Stomach (tissue), 9 donors: Measurements from ENCODE around the gene ACSS2. TPM values are rescaled to one million over a fixed set of nuclear protein-coding genes. Genes with fewer than 3 reads are reported as not detected.

Experiments used
- DNase-seq, 2 donors: peaks; one replicate each; pipeline versions ENCODE4 v3.0.0 to v3.0.0-alpha.2; 2013 to 2019
- H3K27ac ChIP-seq, 5 donors: fragments of 200-600 bp in 4 of 5; sonication (generic) in 4 of 5; one replicate each; pipeline ENCODE4 v1.5.1; 2013 to 2019; ENCODE audit warnings: mild to moderate bottlenecking in 1 of 5, moderate library complexity in 1 of 5
- H3K27me3 ChIP-seq, 3 donors: fragments of 200-600 bp; sonication (generic); one replicate each; pipeline ENCODE4 v1.5.1; 2017 to 2019; ENCODE audit warnings: mixed run types in 1 of 3
- H3K36me3 ChIP-seq, 4 donors: fragments of 200-600 bp; sonication (generic); 1 replicate in 3 of 4; 2 replicates in 1 of 4; pipeline ENCODE4 v1.5.1; 2016 to 2019
- H3K4me1 ChIP-seq, 4 donors: fragments of 200-600 bp; sonication (generic); one replicate each; pipeline ENCODE4 v1.5.1; 2016 to 2019
- H3K4me3 ChIP-seq, 4 donors: fragments of 200-600 bp; sonication (generic) in 3 of 4; one replicate each; pipeline ENCODE4 v1.5.1; 2016 to 2019; ENCODE audit warnings: mild to moderate bottlenecking in 1 of 4
- H3K9me3 ChIP-seq, 4 donors: fragments of 200-600 bp; sonication (generic); one replicate each; pipeline ENCODE4 v1.5.1; 2016 to 2019
- EP300 ChIP-seq: sonication (generic); formaldehyde crosslinking; IDR thresholded peaks from one replicate; pipeline ENCODE4 v1.6.1; 2017; ENCODE audit warnings: antibody characterized with exemption
- POLR2A ChIP-seq, 4 donors: fragments of 450-650 bp; IDR thresholded peaks; one replicate each; pipeline ENCODE4 v1.6.1; 2016; ENCODE audit warnings: antibody characterized with exemption in 4 of 4, control low read depth in 2 of 4, mild to moderate bottlenecking in 1 of 4, moderate library complexity in 1 of 4
- POLR2AphosphoS5 ChIP-seq, 3 donors: sonication (generic); formaldehyde crosslinking; IDR thresholded peaks; one replicate each; pipeline ENCODE4 v1.6.1; 2016; ENCODE audit warnings: antibody characterized with exemption in 3 of 3
- WGBS, 5 donors: extraction: QIAGEN DNeasy Blood & Tissue Kit in 3 of 5; methylation state at CpG; one replicate each; pipeline versions ENCODE4 v1.1.5 to v1.1.7; 2013 to 2018; 5-methylcytosine and 5-hydroxymethylcytosine counted together
- intact Hi-C: fragments of 100-400 bp; cut with DNase I; formaldehyde crosslinking; loops from one replicate; pipeline ENCODE4 v1.15.1; 2023; ENCODE audit warnings: low total_unique reads
- polyA plus RNA-seq, 3 donors: library from polyadenylated mRNA; stranded (reverse); fragments of 200-250 nt; gene quantifications; one replicate each; pipeline ENCODE4 v1.2.3, GENCODE V29; 2013
- total RNA-seq, 5 donors: library from RNA; depleted of rRNA; stranded (reverse); fragments of >200 nt; gene quantifications; one replicate each; pipeline versions ENCODE4 v1.1.0 to v1.2.3, GENCODE V29; 2014 to 2016
- TF ChIP-seq, protein P1 (sequence below), 7 experiments: fragments of 450-650 bp in 4 of 7; fragments of 200-600 bp in 3 of 7; sonication (generic) in 3 of 7; IDR thresholded peaks; one replicate each; pipeline ENCODE4 v1.5.1; 2016 to 2019; ENCODE audit warnings: antibody characterized with exemption in 7 of 7, control low read depth in 2 of 7, mild to moderate bottlenecking in 1 of 7
- donor health status: healthy with polysubstance abuse.
- donor health status: Bipolar disorder and iron deficiency.
- donor health status: healthy.

The ACSS2 gene
- total and polyA plus RNA-seq, 8 donors = 59.0 to 1,709 (median 139) TPM

DNA sequence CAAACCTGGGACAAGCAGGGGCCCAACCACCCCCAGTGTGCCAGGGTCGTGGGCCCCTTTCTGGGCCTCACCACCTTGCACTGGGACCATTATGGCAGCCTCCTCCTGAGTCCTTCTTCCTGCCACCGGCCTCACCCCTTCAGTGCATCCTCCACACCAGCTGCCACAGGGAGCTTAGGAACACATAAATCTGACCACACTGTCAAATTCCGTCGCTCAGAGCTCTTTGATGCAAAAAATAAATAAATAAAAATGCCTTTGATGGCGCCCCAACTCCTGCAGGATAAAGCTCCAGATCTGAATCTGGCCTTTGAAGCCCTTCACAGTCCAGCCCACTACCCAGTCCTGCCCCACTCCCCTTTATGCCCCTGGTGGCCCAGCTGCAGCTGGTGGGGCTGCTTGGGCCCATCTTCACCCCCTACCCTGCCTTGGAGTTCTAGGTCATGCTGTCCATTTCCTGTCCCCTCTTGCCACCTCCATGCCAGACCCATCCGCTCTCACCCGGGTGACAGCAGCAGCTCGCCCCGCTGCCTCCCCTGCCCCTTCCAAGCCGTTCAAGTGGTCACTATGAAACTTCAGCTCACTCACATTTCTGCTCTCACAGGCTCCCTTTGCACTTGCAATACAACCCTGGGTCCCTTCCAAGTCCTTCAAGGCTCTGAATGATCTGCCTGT, 95.3 kb downstream of the ACSS2 start:
- 84 to 89% (median 85%) methylated on average over 10 of the region's 10 CpGs for WGBS, 5 donors
- DNase-seq = no peak
- TF ChIP-seq, protein P1, sequence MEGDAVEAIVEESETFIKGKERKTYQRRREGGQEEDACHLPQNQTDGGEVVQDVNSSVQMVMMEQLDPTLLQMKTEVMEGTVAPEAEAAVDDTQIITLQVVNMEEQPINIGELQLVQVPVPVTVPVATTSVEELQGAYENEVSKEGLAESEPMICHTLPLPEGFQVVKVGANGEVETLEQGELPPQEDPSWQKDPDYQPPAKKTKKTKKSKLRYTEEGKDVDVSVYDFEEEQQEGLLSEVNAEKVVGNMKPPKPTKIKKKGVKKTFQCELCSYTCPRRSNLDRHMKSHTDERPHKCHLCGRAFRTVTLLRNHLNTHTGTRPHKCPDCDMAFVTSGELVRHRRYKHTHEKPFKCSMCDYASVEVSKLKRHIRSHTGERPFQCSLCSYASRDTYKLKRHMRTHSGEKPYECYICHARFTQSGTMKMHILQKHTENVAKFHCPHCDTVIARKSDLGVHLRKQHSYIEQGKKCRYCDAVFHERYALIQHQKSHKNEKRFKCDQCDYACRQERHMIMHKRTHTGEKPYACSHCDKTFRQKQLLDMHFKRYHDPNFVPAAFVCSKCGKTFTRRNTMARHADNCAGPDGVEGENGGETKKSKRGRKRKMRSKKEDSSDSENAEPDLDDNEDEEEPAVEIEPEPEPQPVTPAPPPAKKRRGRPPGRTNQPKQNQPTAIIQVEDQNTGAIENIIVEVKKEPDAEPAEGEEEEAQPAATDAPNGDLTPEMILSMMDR (IDR thresholded peaks at IDR 0.05) = no peak
- no peak for TF ChIP-seq POLR2A (IDR thresholded peaks at IDR 0.05)
- TF ChIP-seq POLR2AphosphoS5 (IDR thresholded peaks at IDR 0.05) = no peak
- no peak for TF ChIP-seq EP300

DNA sequence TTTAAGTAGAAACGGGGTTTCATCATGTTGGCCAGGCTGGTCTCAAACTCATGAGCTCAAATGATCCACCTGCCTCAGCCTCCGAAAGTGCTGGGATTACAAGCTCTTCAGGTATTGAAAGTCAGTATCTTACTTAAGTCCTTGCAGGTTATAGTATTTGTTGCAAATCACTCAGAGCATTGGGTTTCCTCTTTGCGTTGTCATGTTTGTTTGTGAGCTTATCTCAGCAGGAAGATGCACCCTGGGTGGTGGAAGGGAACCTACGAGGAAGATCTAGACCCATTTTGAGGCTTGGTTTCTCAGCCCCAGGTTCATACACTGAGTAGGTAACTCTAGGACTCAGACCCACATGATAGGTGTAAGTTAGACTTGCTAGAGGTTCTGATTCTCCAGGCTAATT, 97.8 kb downstream of the ACSS2 start:
- no peaks in the 10 kb centered on the region for H3K9me3 ChIP-seq
- no peak for TF ChIP-seq POLR2AphosphoS5 (IDR thresholded peaks at IDR 0.05)
- TF ChIP-seq POLR2A (IDR thresholded peaks at IDR 0.05) = no peak
- TF ChIP-seq, protein P1 (IDR thresholded peaks at IDR 0.05) = no peak
- no peak for TF ChIP-seq EP300
- no peak overlapping the region for H3K27ac ChIP-seq
- peaks cover 0 to 11% (median 0%) of the 10 kb centered on the region in 3 donors for H3K27me3 ChIP-seq
- intact Hi-C loops = no loop called here
- no peak overlapping the region for H3K4me3 ChIP-seq
- 63 to 74% (median 69%) methylated on average over 4 of the region's 4 CpGs for WGBS, 5 donors
- H3K36me3 ChIP-seq = no peaks in the 10 kb centered on the region
- H3K4me1 ChIP-seq = no peaks in the 10 kb centered on the region
- DNase-seq = no peak

More for the DNA sequence above, 95.3 kb downstream of the ACSS2 start:
- no peak overlapping the region for H3K27ac ChIP-seq
- intact Hi-C loops = no loop called here
- H3K9me3 ChIP-seq = no peaks in the 10 kb centered on the region
- no peaks in the 10 kb centered on the region for H3K27me3 ChIP-seq
- no peaks in the 10 kb centered on the region for H3K4me1 ChIP-seq
- H3K4me3 ChIP-seq = no peak overlapping the region
- no peaks in the 10 kb centered on the region for H3K36me3 ChIP-seq

DNA sequence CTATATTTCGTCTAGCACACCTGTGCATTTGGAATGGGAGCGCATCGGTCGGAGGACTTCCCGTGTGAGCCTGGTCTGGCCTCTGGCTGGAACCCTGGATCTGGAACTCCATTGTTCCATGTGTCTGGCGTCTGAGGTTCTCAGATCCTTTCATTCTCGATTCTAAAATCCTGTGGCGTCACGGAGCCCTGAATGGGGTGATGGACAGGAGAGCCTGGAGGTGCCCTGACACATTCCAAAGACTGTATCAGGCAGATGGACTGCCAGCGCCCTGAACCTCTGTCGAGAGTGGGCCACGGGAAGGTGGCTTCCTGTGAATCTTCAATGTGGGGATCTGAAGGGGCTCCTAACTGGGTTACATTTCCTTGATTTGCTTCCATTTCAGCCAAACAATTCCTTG, 99.9 kb downstream of the ACSS2 start:
- Histone ChIP-seq H3K27ac (no peak overlapping the region), H3K36me3 (no peaks in the 10 kb centered on the region), H3K27me3 (peaks cover 0 to 26% (median 0%) of the 10 kb centered on the region in 3 donors), H3K9me3 (no peaks in the 10 kb centered on the region), H3K4me3 (no peak overlapping the region), H3K4me1 (no peaks in the 10 kb centered on the region)
- DNase-seq = no peak
- TF ChIP-seq, protein P1 (IDR thresholded peaks at IDR 0.05) = no peak
- TF ChIP-seq POLR2A (IDR thresholded peaks at IDR 0.05) (no peak), POLR2AphosphoS5 (IDR thresholded peaks at IDR 0.05) (no peak), EP300 (no peak)
- intact Hi-C loops = no loop called here
- WGBS, 5 donors = 79 to 83% (median 82%) methylated on average over 12 of the region's 12 CpGs

Other genes with a start within 250 kb of the ACSS2 start
- gene PIGU, start 199.5 kb upstream of the ACSS2 start, total RNA-seq = 10 to 100 TPM in 2 of 5 donors, 1 to 10 TPM in 2, under 1 TPM in 1; 0.45 to 15.6 (median 9.7) TPM
- 10 to 100 TPM in 2 of 3 donors, 1 to 10 TPM in 1; 7.0 to 21.3 (median 10.9) TPM for gene PIGU, start 199.5 kb upstream of the ACSS2 start, polyA plus RNA-seq
- 10 to 100 TPM in 4 of 5 donors, 1 to 10 TPM in 1; 8.4 to 63.1 (median 28.0) TPM for gene TP53INP2, start 172.3 kb upstream of the ACSS2 start, total RNA-seq
- 10 to 100 TPM; 11.6 to 28.0 (median 25.0) TPM for gene TP53INP2, start 172.3 kb upstream of the ACSS2 start, polyA plus RNA-seq
- 10 to 100 TPM in 4 of 5 donors, 1 to 10 TPM in 1; 9.7 to 63.8 (median 29.2) TPM for gene NCOA6, start 51.0 kb upstream of the ACSS2 start, total RNA-seq
- 10 to 100 TPM; 13.6 to 21.0 (median 15.2) TPM for gene NCOA6, start 51.0 kb upstream of the ACSS2 start, polyA plus RNA-seq
- 10 to 100 TPM; 10.5 to 29.0 (median 19.2) TPM for gene GGT7, start 3.8 kb upstream of the ACSS2 start, total RNA-seq
- gene GGT7, start 3.8 kb upstream of the ACSS2 start, polyA plus RNA-seq = 10 to 100 TPM in 1 of 3 donors, 1 to 10 TPM in 2; 4.1 to 12.8 (median 8.4) TPM
- gene GSS, start 79.2 kb downstream of the ACSS2 start, total RNA-seq = 100 to 1,000 TPM in 1 of 5 donors, 10 to 100 TPM in 4; 18.1 to 199 (median 54.6) TPM
- gene GSS, start 79.2 kb downstream of the ACSS2 start, polyA plus RNA-seq = 10 to 100 TPM; 41.5 to 45.8 (median 41.6) TPM
- gene MYH7B, start 79.3 kb downstream of the ACSS2 start, total RNA-seq = 1 to 10 TPM in 1 of 5 donors, under 1 TPM in 2, not detected in 2; 0.45 to 1.5 (median 0.58) TPM
- under 1 TPM; 0.15 to 0.68 (median 0.60) TPM for gene MYH7B, start 79.3 kb downstream of the ACSS2 start, polyA plus RNA-seq
- gene TRPC4AP, start 216.2 kb downstream of the ACSS2 start, total RNA-seq = 10 to 100 TPM; 26.3 to 89.0 (median 68.3) TPM
- 10 to 100 TPM; 26.2 to 37.4 (median 29.6) TPM for gene TRPC4AP, start 216.2 kb downstream of the ACSS2 start, polyA plus RNA-seq